GM23248 (cell line): Measurements from ENCODE around the gene TCEA2. TPM values are rescaled to one million over a fixed set of nuclear protein-coding genes. Genes with fewer than 3 reads are reported as not detected.

ENCODE experiments used
- DNase-seq: peaks from one replicate; pipeline ENCODE4 v3.0.0-alpha.2; 2015
- H2AFZ ChIP-seq: fragments of 200-600 bp; sonication (generic); 2 replicates; pipeline ENCODE4 v1.6.1; 2016; ENCODE audit warnings: antibody characterized with exemption
- H3F3A ChIP-seq: fragments of 200-600 bp; sonication (generic); 2 replicates; pipeline ENCODE4 v1.6.1; 2016; ENCODE audit warnings: mild to moderate bottlenecking, antibody characterized with exemption, mixed run types; ENCODE audit not compliant: insufficient read depth
- H3K27ac ChIP-seq: fragments of 200-600 bp; sonication (generic); 2 replicates; pipeline ENCODE4 v1.5.1; 2016; ENCODE audit warnings: mild to moderate bottlenecking
- H3K27me3 ChIP-seq: fragments of 200-600 bp; sonication (generic); replicated peaks from 2 replicates; pipeline ENCODE4 v1.6.1; 2016; ENCODE audit warnings: mild to moderate bottlenecking; ENCODE audit not compliant: insufficient read depth
- H3K36me3 ChIP-seq: fragments of 200-600 bp; sonication (generic); 2 replicates; pipeline ENCODE4 v1.6.1; 2016; ENCODE audit warnings: low read depth, mild to moderate bottlenecking
- H3K4me1 ChIP-seq: fragments of 200-600 bp; sonication (generic); 2 replicates; pipeline ENCODE4 v1.6.1; 2016; ENCODE audit warnings: mild to moderate bottlenecking; ENCODE audit not compliant: insufficient read depth
- H3K4me2 ChIP-seq: fragments of 200-600 bp; sonication (generic); one replicate; pipeline ENCODE4 v1.6.1; 2016; ENCODE audit warnings: mild to moderate bottlenecking; ENCODE audit not compliant: unreplicated experiment
- H3K4me3 ChIP-seq: fragments of 200-600 bp; sonication (generic); 2 replicates; pipeline ENCODE4 v1.5.1; 2016; ENCODE audit warnings: mild to moderate bottlenecking
- H3K79me2 ChIP-seq: fragments of 200-600 bp; sonication (generic); 2 replicates; pipeline ENCODE4 v1.6.1; 2016; ENCODE audit warnings: mild to moderate bottlenecking; ENCODE audit not compliant: insufficient read depth
- H3K9ac ChIP-seq: fragments of 200-600 bp; sonication (generic); 2 replicates; pipeline ENCODE4 v1.6.1; 2016; ENCODE audit warnings: mild to moderate bottlenecking
- H3K9me2 ChIP-seq: fragments of 200-600 bp; sonication (generic); 2 replicates; pipeline ENCODE4 v1.6.1; 2016; ENCODE audit warnings: mixed run types, mild to moderate bottlenecking, moderate library complexity; ENCODE audit not compliant: insufficient read depth
- H3K9me3 ChIP-seq: fragments of 200-600 bp; sonication (generic); one replicate; pipeline ENCODE4 v1.6.1; 2017; ENCODE audit warnings: low read depth
- H4K20me1 ChIP-seq: fragments of 200-600 bp; sonication (generic); 2 replicates; pipeline ENCODE4 v1.6.0; 2016; ENCODE audit not compliant: insufficient read depth
- EZH2 ChIP-seq: fragments of 200-600 bp; sonication (generic); IDR thresholded peaks from 2 replicates; pipeline ENCODE4 v1.6.1; 2018; ENCODE audit warnings: antibody characterized with exemption, mild to moderate bottlenecking; ENCODE audit not compliant: insufficient read depth, poor library complexity, severe bottlenecking
- EZH2phosphoT487 ChIP-seq: fragments of 200-600 bp; sonication (generic); IDR thresholded peaks from 2 replicates; pipeline ENCODE4 v1.6.1; 2018; ENCODE audit warnings: antibody characterized with exemption, moderate library complexity, mild to moderate bottlenecking, low read depth; ENCODE audit not compliant: insufficient read depth
- WGBS, 2 experiments: methylation state at CpG; one replicate each; pipeline ENCODE4 v1.1.6; 2015 to 2017; ENCODE audit warnings: low lambda C conversion rate in 2 of 2, low coverage in 1 of 2; ENCODE audit errors: missing lambda C conversion rate in 2 of 2; 5-methylcytosine and 5-hydroxymethylcytosine counted together
- in situ Hi-C: fragments of 300-500 bp; cut with MboI; formaldehyde crosslinking; loops from 2 replicates; pipeline ENCODE4 v1.15.0; 2020
- polyA plus RNA-seq: library from polyadenylated mRNA; unstranded; fragments of >200 nt; fragmentation: Nextera tagmentation; extraction: Ambion mirVana; gene quantifications from 2 replicates; pipeline ENCODE4 v1.2.1, GENCODE V29; 2016
- total RNA-seq: library from RNA; depleted of rRNA; stranded (reverse); fragments of >200 nt; shearing (Covaris generic); gene quantifications from 2 replicates; pipeline ENCODE4 v1.2.3, GENCODE V29; 2014

TCEA2 gene
- total and polyA plus RNA-seq, 2 experiments from 2014 or later = 34.3 to 70.7 TPM

DNA sequence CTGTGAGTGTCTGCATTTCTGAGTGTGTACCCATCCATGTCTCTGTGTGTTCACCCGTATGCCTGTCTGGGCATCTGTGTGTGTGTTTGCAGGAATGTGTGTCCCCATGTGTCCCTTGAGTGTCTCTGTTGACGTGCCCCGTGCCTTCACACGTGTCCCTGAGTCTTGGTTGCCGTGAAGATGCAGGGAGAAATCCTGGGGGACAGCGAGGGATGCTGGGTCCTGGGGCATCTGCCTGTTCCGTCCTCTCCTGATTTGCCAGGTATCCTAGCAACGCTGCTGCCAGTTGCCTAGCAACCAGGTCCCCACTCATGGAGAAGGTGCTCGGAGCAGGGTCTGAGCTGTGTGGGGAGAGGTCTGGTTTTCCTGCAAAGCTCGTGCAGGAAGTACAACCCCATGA lies 27.2 kb downstream of the TCEA2 start:
- 21 to 24% methylated on average over 10 of the region's 10 CpGs for WGBS, 2 experiments
- peaks cover 4% of the 10 kb centered on the region; the same call in 1 of the 2 replicates for H3K27me3 ChIP-seq
- H3K4me1 ChIP-seq = no peaks in the 10 kb centered on the region
- H3K4me2 ChIP-seq = no peak overlapping the region
- H3K79me2 ChIP-seq = no peaks in the 10 kb centered on the region
- no peak overlapping the region for H2AFZ ChIP-seq
- no peaks in the 10 kb centered on the region for H3F3A ChIP-seq
- DNase-seq = no peak
- TF ChIP-seq EZH2 = no peak
- no peak for TF ChIP-seq EZH2phosphoT487
- H3K9me2 ChIP-seq = no peaks in the 10 kb centered on the region
- H3K27ac ChIP-seq = no peak overlapping the region
- no peaks in the 10 kb centered on the region for H4K20me1 ChIP-seq
- H3K4me3 ChIP-seq = no peak overlapping the region
- H3K9me3 ChIP-seq = no peaks in the 10 kb centered on the region
- H3K9ac ChIP-seq = no peak overlapping the region
- in situ Hi-C loops = no loop called here
- H3K36me3 ChIP-seq = no peaks in the 10 kb centered on the region

DNA sequence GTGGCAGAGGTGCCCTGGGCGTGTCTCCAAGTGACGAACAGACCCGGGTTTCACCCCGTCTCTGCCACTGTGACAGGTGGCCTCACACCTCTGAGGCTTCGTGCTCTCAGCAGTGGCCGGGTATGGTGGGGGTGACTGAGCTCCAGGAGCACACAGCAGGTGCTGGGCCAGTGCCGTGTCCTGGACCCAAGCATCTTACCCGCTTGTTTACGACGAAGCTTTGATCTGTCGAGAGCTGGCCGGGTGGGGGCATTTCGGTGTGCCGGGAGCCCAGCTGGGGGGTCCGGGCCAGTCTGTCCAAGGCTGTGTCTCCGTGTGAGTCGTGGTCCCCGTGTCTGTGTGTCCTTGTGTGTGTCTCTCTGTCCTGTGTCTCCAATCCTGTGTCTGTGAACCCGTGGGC lies 28.3 kb downstream of the TCEA2 start:
- in situ Hi-C loops = no loop called here
- no peak overlapping the region for H3K9ac ChIP-seq
- H3K27me3 ChIP-seq = peaks cover 2% of the 10 kb centered on the region; the same call in 1 of the 2 replicates
- H4K20me1 ChIP-seq = no peaks in the 10 kb centered on the region
- DNase-seq = no peak
- H3K36me3 ChIP-seq = no peaks in the 10 kb centered on the region
- no peaks in the 10 kb centered on the region for H3K4me1 ChIP-seq
- 77 to 86% methylated on average over 18 to 19 of the region's 19 CpGs for WGBS, 2 experiments
- no peaks in the 10 kb centered on the region for H3F3A ChIP-seq
- no peak overlapping the region for H3K27ac ChIP-seq
- no peaks in the 10 kb centered on the region for H3K9me2 ChIP-seq
- no peak overlapping the region for H3K4me2 ChIP-seq
- TF ChIP-seq EZH2 = no peak
- TF ChIP-seq EZH2phosphoT487 = no peak
- no peaks in the 10 kb centered on the region for H3K9me3 ChIP-seq
- H3K79me2 ChIP-seq = no peaks in the 10 kb centered on the region
- H3K4me3 ChIP-seq = no peak overlapping the region
- no peak overlapping the region for H2AFZ ChIP-seq

DNA sequence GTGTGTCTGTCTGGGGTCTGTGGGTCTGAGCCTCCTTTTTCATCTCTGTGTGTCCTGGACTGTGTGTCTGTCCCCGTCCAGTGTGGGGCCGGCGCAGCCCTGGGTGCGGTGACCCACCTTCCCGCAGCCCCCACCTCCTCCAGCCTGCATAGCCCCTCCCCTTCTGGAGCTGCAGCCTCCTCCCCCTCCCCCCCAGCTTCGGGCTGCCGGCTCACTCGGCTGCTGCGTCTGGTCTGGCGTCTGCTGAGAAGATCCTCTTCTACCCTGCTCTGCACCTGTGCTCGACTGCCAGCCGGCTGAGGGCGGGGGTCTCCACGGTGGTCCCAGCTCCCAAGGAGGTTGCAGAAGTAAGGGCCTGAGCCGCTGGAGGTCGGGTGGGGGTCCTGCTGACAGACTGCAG lies 28.8 kb downstream of the TCEA2 start:
- Histone ChIP-seq H3K27me3 (no peaks in the 10 kb centered on the region), H3F3A (no peaks in the 10 kb centered on the region), H3K36me3 (no peaks in the 10 kb centered on the region), H2AFZ (no peak overlapping the region), H4K20me1 (no peaks in the 10 kb centered on the region), H3K79me2 (no peaks in the 10 kb centered on the region), H3K4me1 (no peaks in the 10 kb centered on the region), H3K9me2 (no peaks in the 10 kb centered on the region), H3K9ac (no peak overlapping the region), H3K4me3 (no peak overlapping the region), H3K9me3 (no peaks in the 10 kb centered on the region), H3K27ac (no peak overlapping the region), H3K4me2 (no peak overlapping the region)
- WGBS, 2 experiments = 2 to 15% methylated on average over 11 to 16 of the region's 16 CpGs
- TF ChIP-seq EZH2 (no peak), EZH2phosphoT487 (no peak)
- in situ Hi-C loops = no loop called here
- no peak for DNase-seq

DNA sequence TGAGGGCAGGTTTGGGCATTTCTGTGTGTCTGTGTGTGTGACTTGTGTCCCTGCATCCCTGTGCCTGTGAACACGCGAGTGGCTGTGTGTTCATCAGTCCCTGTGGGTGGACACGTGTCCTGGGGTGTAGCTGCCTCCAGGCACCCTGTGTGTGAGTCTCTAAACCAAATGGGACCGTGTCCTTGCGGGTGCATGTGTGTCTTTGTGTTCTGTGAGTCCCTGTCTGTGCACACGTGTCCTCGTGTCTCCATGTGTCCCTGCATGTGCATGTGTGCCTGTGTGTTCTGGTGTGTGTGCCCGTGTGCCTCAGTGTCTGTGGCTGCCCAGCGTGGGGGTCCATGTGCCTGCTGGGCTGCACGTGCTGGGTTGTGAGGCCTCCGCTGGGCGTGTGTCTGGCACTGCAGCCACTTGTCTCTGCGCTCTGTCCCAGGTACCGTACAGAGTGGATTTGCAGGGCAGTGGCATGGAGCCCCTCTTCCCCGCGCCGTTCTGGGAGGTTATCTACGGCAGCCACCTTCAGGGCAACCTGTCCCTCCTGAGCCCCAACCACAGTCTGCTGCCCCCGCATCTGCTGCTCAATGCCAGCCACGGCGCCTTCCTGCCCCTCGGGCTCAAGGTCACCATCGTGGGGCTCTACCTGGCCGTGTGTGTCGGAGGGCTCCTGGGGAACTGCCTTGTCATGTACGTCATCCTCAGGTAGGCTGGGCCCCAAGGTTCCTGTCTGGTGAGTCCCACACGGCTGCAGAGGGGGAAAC lies 29.4 kb downstream of the TCEA2 start:
- H3K9me3 ChIP-seq = no peaks in the 10 kb centered on the region
- H3K4me3 ChIP-seq = no peak overlapping the region
- no peak overlapping the region for H3K4me2 ChIP-seq
- H3K36me3 ChIP-seq = no peaks in the 10 kb centered on the region
- no peaks in the 10 kb centered on the region for H3K27me3 ChIP-seq
- no peak overlapping the region for H3K9ac ChIP-seq
- in situ Hi-C loops = no loop called here
- H3F3A ChIP-seq = no peaks in the 10 kb centered on the region
- H3K4me1 ChIP-seq = no peaks in the 10 kb centered on the region
- no peaks in the 10 kb centered on the region for H3K9me2 ChIP-seq
- H3K79me2 ChIP-seq = no peaks in the 10 kb centered on the region
- H2AFZ ChIP-seq = no peak overlapping the region
- no peaks in the 10 kb centered on the region for H4K20me1 ChIP-seq
- DNase-seq = no peak
- 35 to 38% methylated on average over 26 to 27 of the region's 27 CpGs for WGBS, 2 experiments
- H3K27ac ChIP-seq = no peak overlapping the region
- TF ChIP-seq EZH2 (no peak), EZH2phosphoT487 (no peak)
